ENCODE measurements around the gene PPFIBP1.
"Not testable (repeated sequence)": the region's sequence is repeated elsewhere in the genome, so short reads cannot be mapped to it uniquely, and the experiment has no call there.

Gene PPFIBP1

GRCh38 chr12:27595231-27595642, 71.2 kb downstream of the PPFIBP1 start:
- DNase-seq, result no peak

DNA sequence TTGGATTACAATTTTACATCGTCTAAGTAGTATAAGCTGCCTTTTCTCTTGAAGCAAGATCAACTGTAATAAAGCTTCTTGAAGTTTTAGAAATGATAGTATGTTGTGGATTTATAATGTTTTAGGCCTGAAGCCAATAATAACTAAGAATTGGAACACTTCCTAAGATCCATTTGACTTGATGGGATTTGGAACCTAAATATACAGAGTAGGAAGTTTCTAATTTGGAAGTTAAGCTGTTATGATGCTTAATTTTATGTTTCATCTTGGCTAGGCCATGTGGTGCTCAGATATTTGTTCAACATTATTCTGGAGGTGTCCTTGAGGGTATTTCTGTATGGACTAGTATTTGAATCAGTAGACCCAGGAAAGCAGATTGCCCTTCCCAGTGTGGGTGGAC, 74.9 kb downstream of the PPFIBP1 start:
- DNase-seq, result not testable (repeated sequence)

DNA sequence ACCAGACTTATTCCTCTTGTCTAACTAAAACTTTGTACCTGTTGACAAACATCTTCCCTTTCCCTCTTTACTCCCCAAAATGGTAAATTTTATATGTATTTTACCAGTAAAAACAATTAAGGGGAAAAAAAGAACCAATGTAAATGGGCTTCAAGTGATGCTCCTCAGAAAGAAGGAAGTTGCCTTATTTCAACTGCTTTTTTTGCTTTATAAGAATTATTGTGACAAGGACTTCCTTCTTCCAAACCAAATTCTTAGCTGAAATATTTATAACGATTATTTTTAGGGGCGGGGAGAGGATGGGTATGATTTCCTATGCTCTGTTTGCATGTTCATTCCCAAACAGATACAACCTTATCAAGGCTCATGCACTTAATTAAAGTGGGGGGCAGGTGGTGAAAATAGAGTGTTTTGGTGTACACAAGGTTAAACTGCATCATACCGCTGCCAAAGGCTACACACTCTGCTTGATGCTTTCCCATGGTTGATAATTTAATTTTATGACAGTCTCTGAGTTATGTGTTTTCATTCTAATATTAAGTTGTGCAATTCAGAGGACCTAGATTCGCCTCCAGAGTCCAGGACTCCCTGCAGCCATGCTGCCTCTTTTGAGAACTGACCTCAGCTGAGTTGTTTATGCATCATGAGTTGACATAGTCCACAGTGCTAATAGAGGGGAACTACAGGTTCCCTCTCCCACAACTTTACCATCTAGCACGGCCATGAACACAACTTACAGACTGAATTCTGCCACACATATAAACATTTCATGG, 77.2 kb downstream of the PPFIBP1 start:
- not testable (repeated sequence) for DNase-seq

GRCh38 chr12:27602516-27602915, 78.5 kb downstream of the PPFIBP1 start:
- DNase-seq, result no peak

- DNase-seq, result no peak
Observed at GRCh38 chr12:27604431-27604830, 80.4 kb downstream of the PPFIBP1 start.

GRCh38 chr12:27606986-27607385, 83.0 kb downstream of the PPFIBP1 start:
- no peak for DNase-seq

DNA sequence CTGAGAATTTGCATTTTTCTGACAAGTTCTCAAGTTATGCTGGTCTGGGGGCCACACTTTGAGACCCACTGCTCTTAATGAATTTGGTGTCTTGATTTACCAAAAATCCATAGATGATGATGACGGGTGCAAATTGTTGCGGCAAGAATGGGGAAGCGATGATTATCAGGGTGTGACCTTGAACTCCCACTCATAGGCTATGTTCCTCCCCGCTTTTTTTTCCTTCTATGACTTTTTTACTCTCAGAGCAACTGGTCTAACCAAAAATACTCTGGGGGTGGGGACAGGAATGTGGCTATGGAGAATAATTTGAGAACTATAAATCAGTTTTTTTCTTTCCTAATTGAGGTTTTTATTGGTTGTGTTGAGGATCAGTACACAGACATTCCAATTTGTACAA, 83.6 kb downstream of the PPFIBP1 start:
- DNase-seq, result no peak

- DNase-seq, result no peak
Observed at GRCh38 chr12:27608890-27609289, 84.9 kb downstream of the PPFIBP1 start.

GRCh38 chr12:27610374-27610773, 86.4 kb downstream of the PPFIBP1 start:
- no peak for DNase-seq

- DNase-seq, result no peak
Observed at GRCh38 chr12:27614386-27614785, 90.4 kb downstream of the PPFIBP1 start.

DNA sequence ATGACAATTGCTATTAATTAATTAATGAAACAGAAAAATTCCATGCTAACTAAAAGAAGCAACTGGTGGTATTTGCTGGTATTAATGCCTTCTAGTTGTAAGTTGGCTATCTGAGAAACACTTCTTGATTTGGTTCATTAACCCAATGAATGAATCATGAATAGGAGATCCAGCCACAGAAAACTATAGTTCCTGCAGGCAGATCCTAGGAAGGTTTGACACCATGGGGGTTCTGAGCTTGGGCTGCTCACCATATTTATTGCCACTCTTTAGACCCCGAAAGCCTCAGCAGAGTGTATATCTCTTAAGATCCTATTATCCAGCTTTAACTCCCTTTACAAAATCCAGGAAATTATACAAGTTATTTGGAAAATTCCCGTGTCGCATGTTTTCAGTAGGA, 90.9 kb downstream of the PPFIBP1 start:
- no peak for DNase-seq

- no peak for DNase-seq
Observed at GRCh38 chr12:27615331-27615891, 91.4 kb downstream of the PPFIBP1 start.

DNA sequence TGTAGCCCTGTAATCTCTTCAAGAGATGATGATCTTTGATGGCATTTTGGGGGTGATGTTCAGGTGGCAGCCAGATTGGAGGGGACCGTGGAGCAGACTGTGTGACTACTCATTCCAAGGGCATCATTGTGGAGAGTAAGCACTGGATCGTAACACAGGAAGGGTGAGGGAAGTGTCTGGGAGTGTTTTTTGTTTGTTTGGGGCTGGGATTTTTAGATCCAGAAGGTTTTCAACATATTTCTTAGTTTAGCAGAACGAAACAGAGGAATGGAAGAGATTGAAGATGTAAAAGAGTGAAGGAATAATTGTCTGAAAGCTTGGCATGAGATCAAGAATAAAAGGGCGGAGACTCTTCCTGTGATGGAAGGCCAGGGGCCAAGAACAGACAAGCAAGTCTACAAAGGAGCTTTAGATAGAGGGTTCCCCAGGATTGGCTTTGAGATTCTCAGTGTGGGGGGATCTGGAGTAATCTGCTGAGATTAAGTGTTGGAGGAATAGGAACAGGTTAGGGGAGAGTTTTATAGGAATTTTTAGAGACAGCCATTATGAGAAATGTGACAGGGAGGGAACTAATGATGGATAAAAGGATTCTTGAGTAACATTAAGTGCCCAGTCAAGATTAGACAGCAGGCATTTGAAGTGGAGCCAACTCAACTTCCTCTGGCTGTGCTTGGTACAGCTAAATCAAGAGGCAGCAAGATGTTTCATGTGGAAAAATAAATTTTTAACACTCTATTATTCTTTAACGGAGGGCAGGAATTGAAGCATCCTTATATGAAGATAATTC, 92.5 kb downstream of the PPFIBP1 start:
- DNase-seq, result no peak

GRCh38 chr12:27618836-27619235, 94.8 kb downstream of the PPFIBP1 start:
- no peak for DNase-seq

- no peak for DNase-seq
Observed at GRCh38 chr12:27619308-27619707, 95.3 kb downstream of the PPFIBP1 start.

- no peak for DNase-seq
Observed at GRCh38 chr12:27620121-27620520, 96.1 kb downstream of the PPFIBP1 start.

DNA sequence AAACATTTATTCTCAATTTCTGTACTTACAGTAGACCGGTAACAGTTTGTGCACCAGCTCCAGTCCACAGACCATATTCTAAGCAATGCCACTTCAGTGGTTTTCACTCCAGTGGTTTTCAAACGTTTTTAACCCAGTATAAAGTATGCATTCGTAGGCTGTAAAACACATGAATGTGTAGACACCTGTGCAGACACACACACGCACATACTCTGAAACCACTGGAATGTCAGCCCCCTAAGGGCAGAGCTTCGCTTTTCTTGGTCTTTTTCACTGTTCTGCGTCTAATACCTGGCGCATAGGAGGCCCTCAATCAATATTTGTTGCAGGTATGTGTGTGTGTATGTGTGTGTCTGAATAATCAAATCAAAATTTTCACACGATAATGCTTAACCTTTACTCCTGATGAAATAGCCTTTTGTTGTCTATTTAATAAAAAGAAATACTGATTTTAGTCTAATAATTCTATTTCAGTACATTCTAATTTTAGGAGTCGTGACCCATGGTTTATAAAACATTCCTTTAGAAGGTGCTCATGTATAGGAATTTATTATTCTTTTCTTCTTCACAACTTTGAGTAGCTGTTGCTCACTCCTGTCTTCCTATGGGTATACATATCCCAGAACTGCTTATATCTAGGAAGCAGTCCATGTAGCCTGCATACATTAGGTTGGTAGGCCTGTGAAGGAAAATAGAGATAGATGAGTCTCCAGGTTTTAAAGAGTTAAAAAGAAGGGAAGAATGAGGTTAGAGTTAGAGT, 98.6 kb downstream of the PPFIBP1 start:
- no peak for DNase-seq

DNA sequence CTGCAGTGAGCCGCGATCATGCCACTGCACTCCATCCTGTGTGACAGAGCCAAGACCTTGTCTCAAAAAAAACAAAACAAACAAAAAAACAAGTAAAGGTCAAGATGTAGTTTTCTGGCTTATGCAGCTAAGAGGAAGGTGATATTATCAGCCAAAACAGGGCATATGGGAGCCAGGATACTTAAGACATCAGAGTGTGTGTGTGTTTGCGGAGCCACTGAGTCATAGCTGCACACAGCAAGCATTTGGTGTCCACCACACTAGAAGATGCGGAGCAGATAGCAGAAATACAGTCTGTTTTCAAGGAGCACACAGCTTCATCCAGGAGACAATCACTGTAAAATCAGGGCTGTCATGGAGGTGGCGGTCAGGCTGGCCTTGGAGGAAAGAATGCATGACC, 99.6 kb downstream of the PPFIBP1 start:
- DNase-seq, result no peak

- DNase-seq, result no peak
Observed at GRCh38 chr12:27624586-27624985, 100.6 kb downstream of the PPFIBP1 start.

GRCh38 chr12:27627123-27627852, 103.3 kb downstream of the PPFIBP1 start:
- no peak for DNase-seq

DNA sequence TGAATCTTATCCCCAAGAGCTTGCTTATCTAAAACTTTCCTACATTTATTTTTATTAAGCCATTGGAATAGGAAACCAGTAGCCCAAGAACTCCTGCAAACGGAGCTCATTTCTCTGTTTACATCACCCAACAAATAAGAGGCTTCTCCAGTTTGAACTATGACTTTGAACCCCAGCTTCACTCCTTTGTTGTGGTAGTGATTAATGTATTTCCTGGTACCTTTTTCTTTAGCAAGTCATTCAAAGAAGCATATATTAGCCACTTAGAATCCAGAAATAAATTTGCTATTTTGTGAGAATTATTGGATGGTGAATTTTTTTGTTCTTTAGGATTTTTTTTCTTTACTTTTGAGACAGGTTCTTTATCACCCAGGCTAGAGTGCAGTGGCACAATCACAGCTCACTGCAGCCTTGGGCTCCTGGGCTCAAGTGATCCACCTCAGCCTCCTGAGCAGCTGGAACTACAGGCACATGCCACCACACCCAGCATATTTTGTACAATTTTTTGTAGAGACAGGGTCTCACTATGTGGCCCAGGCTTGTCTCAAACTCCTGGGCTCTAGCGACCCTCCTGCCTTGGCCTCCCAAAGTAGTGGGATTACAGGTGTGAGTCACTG, 104.0 kb downstream of the PPFIBP1 start:
- peak in 1 of 6 experiments; percentile 2 for DNase-seq

DNA sequence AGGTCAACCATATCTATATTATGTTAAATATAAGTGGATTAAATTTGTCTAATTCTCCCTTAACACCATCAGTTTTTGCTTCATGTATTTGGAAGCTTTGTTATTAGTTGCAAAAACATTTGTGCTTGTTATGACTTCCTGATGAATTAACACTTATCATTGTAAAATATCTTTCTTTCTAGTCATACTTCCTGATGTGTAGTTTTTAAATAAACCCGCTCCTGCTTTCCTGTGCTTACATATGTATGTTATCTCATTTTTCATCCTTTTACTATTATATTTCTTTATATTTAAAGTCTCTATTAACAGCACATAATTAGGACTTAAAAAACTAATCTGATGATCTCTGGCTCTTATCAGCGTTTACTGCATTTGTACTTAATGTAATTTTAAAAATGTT, 106.2 kb downstream of the PPFIBP1 start:
- DNase-seq, result not testable (repeated sequence)

All from stimulated activated naive CD4-positive, alpha-beta T cell (primary cell).